G401 (cell line): ENCODE results near the gene VAV3. TPM values are rescaled to one million over a fixed set of nuclear protein-coding genes. Genes with fewer than 3 reads are reported as not detected.
A peak's percentile ranks its signal among the peaks of the same experiment; 100 is the strongest.

Experiments
- DNase-seq: peaks from one replicate; pipeline ENCODE4 v3.0.0-alpha.2; 2015; ENCODE audit warnings: low spot score
- in situ Hi-C: cut with HindIII; loops from 2 replicates; pipeline ENCODE4 v1.10.0; 2016; ENCODE audit warnings: low sequenced_read_pairs, mixed read lengths
- total RNA-seq: library from RNA; depleted of rRNA; stranded (reverse); fragments of >200 nt; shearing (Covaris generic); gene quantifications from 2 replicates; pipeline ENCODE4 v1.2.3, GENCODE V29; 2014

The VAV3 gene
- total RNA-seq, 1 experiment from 2014 or later = 0.34 TPM

GRCh38 chr1:107544285-107544684 lies 420.7 kb downstream of the VAV3 start:
- no peak for DNase-seq
- in situ Hi-C loops = no loop called here

- no peak for DNase-seq
- in situ Hi-C loops = no loop called here
Observed at GRCh38 chr1:107541412-107541811, 423.6 kb downstream of the VAV3 start.

GRCh38 chr1:107538502-107538901 lies 426.5 kb downstream of the VAV3 start:
- DNase-seq = no peak
- in situ Hi-C loops = no loop called here

- in situ Hi-C loops = no loop called here
- no peak for DNase-seq
Observed at GRCh38 chr1:107536266-107536665, 428.7 kb downstream of the VAV3 start.

GRCh38 chr1:107535091-107535490 lies 429.9 kb downstream of the VAV3 start:
- in situ Hi-C loops = no loop called here

GRCh38 chr1:107534632-107535031 lies 430.3 kb downstream of the VAV3 start:
- no peak for DNase-seq
- in situ Hi-C loops = no loop called here

More at GRCh38 chr1:107535091-107535490, 429.9 kb downstream of the VAV3 start:
- peak; percentile 81 for DNase-seq

- in situ Hi-C loops = no loop called here
- no peak for DNase-seq
Observed at GRCh38 chr1:107533436-107533835, 431.5 kb downstream of the VAV3 start.

- in situ Hi-C loops = no loop called here
- DNase-seq = no peak
Observed at GRCh38 chr1:107532318-107532717, 432.7 kb downstream of the VAV3 start.

GRCh38 chr1:107531065-107531908 lies 433.7 kb downstream of the VAV3 start:
- in situ Hi-C loops = no loop called here
- DNase-seq = no peak

GRCh38 chr1:107530543-107530942 lies 434.4 kb downstream of the VAV3 start:
- in situ Hi-C loops = no loop called here
- no peak for DNase-seq

- DNase-seq = peak; percentile 57
- in situ Hi-C loops = no loop called here
Observed at GRCh38 chr1:107529511-107530149, 435.4 kb downstream of the VAV3 start.

- DNase-seq = no peak
- in situ Hi-C loops = no loop called here
Observed at GRCh38 chr1:107526524-107527198, 438.3 kb downstream of the VAV3 start.

- in situ Hi-C loops = no loop called here
- DNase-seq = no peak
Observed at GRCh38 chr1:107525961-107526360, 439.0 kb downstream of the VAV3 start.

GRCh38 chr1:107525145-107525544 lies 439.8 kb downstream of the VAV3 start:
- in situ Hi-C loops = no loop called here

GRCh38 chr1:107524301-107524700 lies 440.7 kb downstream of the VAV3 start:
- in situ Hi-C loops = no loop called here
- no peak for DNase-seq

More at GRCh38 chr1:107525145-107525544, 439.8 kb downstream of the VAV3 start:
- no peak for DNase-seq

- DNase-seq = peak; percentile 28
- in situ Hi-C loops = no loop called here
Observed at GRCh38 chr1:107523736-107524135, 441.2 kb downstream of the VAV3 start.

- in situ Hi-C loops = no loop called here
- DNase-seq = peak; percentile 37
Observed at GRCh38 chr1:107523061-107523460, 441.9 kb downstream of the VAV3 start.
